ENCODE measurements around the gene SCG5.

DNA sequence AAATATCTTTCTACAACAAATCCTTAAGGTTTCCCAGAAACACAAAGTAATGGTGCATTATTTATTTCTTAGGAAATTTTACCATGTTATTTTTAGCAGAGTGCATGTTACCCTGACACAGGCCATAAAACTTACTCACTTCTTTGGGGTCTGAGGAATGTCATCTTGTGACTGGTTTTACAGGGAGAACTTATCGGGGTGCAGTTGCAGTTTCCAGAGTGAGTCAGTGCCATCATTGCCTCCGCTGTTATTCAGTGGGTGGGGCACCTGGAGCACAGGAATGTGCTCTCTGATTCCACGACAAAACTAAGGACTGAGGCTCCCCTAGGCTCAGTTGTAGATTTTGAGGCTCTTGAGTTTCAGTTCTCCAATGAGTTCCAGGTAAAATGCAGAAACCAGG is 65.2 kb downstream of the SCG5 start:
- TF ChIP-seq, protein P1, sequence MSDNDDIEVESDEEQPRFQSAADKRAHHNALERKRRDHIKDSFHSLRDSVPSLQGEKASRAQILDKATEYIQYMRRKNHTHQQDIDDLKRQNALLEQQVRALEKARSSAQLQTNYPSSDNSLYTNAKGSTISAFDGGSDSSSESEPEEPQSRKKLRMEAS (IDR thresholded peaks at IDR 0.05; ENCODE audit: low read depth, low read length): no peak
- TF ChIP-seq CREM (IDR thresholded peaks at IDR 0.05; ENCODE audit: low read depth) (no peak), RELB (IDR thresholded peaks at IDR 0.05; ENCODE audit: low read depth) (no peak), POLR2AphosphoS5 (IDR thresholded peaks at IDR 0.05; ENCODE audit: low read length) (no peak), GABPA (IDR thresholded peaks at IDR 0.05; ENCODE audit: low read depth) (no peak), POLR2A (IDR thresholded peaks at IDR 0.05; ENCODE audit: low read depth, low read length) (no peak), TAF1 (IDR thresholded peaks at IDR 0.05; ENCODE audit: borderline replicate concordance, low read depth, low read length) (no peak), EZH2 (IDR thresholded peaks at IDR 0.05; ENCODE audit: borderline replicate concordance, control insufficient read depth, low read depth, low read length) (no peak), NRF1 (conservative IDR thresholded peaks at IDR 0.05; ENCODE audit: low read depth, low read length) (no peak)
